H1 (cell line): ENCODE measurements around the gene GJB3. TPM values are rescaled to one million over a fixed set of nuclear protein-coding genes. Genes with fewer than 3 reads are reported as not detected.

Experiments
- BACH1 ChIP-seq: IDR thresholded peaks from 2 replicates; pipeline ENCODE4 v1.6.1; 2012; ENCODE audit warnings: low read length, improper control_type of control experiment
- BCL11A ChIP-seq, 2 experiments: IDR thresholded peaks; one replicate each; pipeline ENCODE4 v1.6.1; 2011; ENCODE audit warnings: low read depth in 2 of 2, low read length in 2 of 2, mild to moderate bottlenecking in 2 of 2
- CHD2 ChIP-seq: IDR thresholded peaks from 2 replicates; pipeline ENCODE4 v1.6.1; 2012; ENCODE audit warnings: low read length, improper control_type of control experiment
- CHD7 ChIP-seq: fragments of 300-600 bp; sonication (generic); IDR thresholded peaks from 2 replicates; pipeline ENCODE4 v1.7.1; 2012; ENCODE audit warnings: low read length, moderate library complexity, mild to moderate bottlenecking, inconsistent platforms; ENCODE audit not compliant: insufficient replicate concordance
- RAD21 ChIP-seq, 2 experiments: IDR thresholded peaks in 1 of 2; conservative IDR thresholded peaks in 1 of 2; 2 replicates each; pipeline ENCODE4 v1.6.1; 2011; ENCODE audit warnings: low read depth in 2 of 2, low read length in 2 of 2, improper control_type of control experiment in 1 of 2, inconsistent platforms in 1 of 2, mild to moderate bottlenecking in 1 of 2, moderate library complexity in 1 of 2
- SP1 ChIP-seq: IDR thresholded peaks from 2 replicates; pipeline ENCODE4 v1.6.1; 2011; ENCODE audit warnings: low read depth, low read length
- TEAD4 ChIP-seq: IDR thresholded peaks from 2 replicates; pipeline ENCODE4 v1.6.1; 2012; ENCODE audit warnings: low read depth, low read length, inconsistent platforms, mixed read lengths
- USF2 ChIP-seq: IDR thresholded peaks from 2 replicates; pipeline ENCODE4 v1.6.1; 2011; ENCODE audit warnings: low read length, improper control_type of control experiment
- polyA plus RNA-seq, 7 experiments: library from polyadenylated mRNA; depleted of rRNA in 3 of 7; stranded (reverse) in 5 of 7; unstranded in 2 of 7; fragments of >200 nt in 5 of 7; fragments of 200-250 nt in 2 of 7; gene quantifications; 1 replicate in 5 of 7; 2 replicates in 1 of 7; 4 replicates in 1 of 7; pipeline versions ENCODE4 v1.2.1 to v1.2.3, GENCODE V29; 2011 to 2013; ENCODE audit warnings: missing spikeins in 2 of 7, mixed read lengths in 2 of 7
- total RNA-seq: library from RNA; stranded (reverse); fragmentation: NEBNext Ultra II Directional; extraction: Animal tissue kit (Norgen Biotek cat#: 25700); gene quantifications from 2 replicates; pipeline ENCODE4 v1.2.1, GENCODE V29; 2021

GJB3 gene
- total and polyA plus RNA-seq, 2 of the 8 experiments (the other 6 are each of a cell fraction or from before 2014, with no cell fraction given) = 0.93 to 1.6 TPM

GRCh38 chr1:34778381-34778780 lies 2.6 kb upstream of the GJB3 start (continued):
- no peak for TF ChIP-seq CHD7
- TF ChIP-seq BCL11A (IDR thresholded peaks at IDR 0.05; ENCODE audit: low read depth in 2 of 2, low read length in 2 of 2) = no peak
- no peak for TF ChIP-seq TEAD4
- TF ChIP-seq RAD21 (IDR thresholded peaks at IDR 0.05 in 1 of 2, conservative IDR thresholded peaks at IDR 0.05 in 1 of 2; ENCODE audit: low read depth in 2 of 2, low read length in 2 of 2) = no peak
- TF ChIP-seq SP1 = no peak
- no peak for TF ChIP-seq BACH1
- no peak for TF ChIP-seq USF2
- no peak for TF ChIP-seq CHD2
